CD14-positive monocyte (primary cell): ENCODE results near the gene ALDOC. TPM values are rescaled to one million over a fixed set of nuclear protein-coding genes. Genes with fewer than 3 reads are reported as not detected.
A peak's percentile ranks its signal among the peaks of the same experiment; 100 is the strongest.

Experiments used
- DNase-seq, 3 donors: peaks; one replicate each; pipeline ENCODE4 v3.0.0-alpha.2; 2011 to 2022
- H2AFZ ChIP-seq: 2 replicates; pipeline ENCODE4 v1.6.0; 2012; ENCODE audit warnings: mild to moderate bottlenecking, low read depth, low read length, inconsistent platforms; ENCODE audit not compliant: insufficient read depth, poor library complexity, severe bottlenecking
- H3K27ac ChIP-seq, 2 donors: 1 replicate in 1 of 2; 2 replicates in 1 of 2; pipeline ENCODE4 v1.5.1; 2012 to 2013; ENCODE audit warnings: low read length in 2 of 2, control low read depth in 1 of 2, inconsistent platforms in 1 of 2, low read depth in 1 of 2, mild to moderate bottlenecking in 1 of 2
- H3K27me3 ChIP-seq, 2 donors: one replicate each; pipeline versions ENCODE4 v1.6.0 to v1.6.1; 2011 to 2013; ENCODE audit warnings: low read length in 2 of 2; ENCODE audit not compliant: control insufficient read depth in 2 of 2, insufficient read depth in 2 of 2
- H3K36me3 ChIP-seq, 2 donors: replicated peaks in 1 of 2; 1 replicate in 1 of 2; 2 replicates in 1 of 2; pipeline versions ENCODE4 v1.5.1 to v1.6.1; 2012 to 2013; ENCODE audit warnings: low read length in 2 of 2, control low read depth in 1 of 2, inconsistent platforms in 1 of 2, mild to moderate bottlenecking in 1 of 2; ENCODE audit not compliant: insufficient read depth in 2 of 2, control insufficient read depth in 1 of 2
- H3K4me1 ChIP-seq, 2 donors: 1 replicate in 1 of 2; 2 replicates in 1 of 2; pipeline versions ENCODE4 v1.5.1 to v1.6.1; 2012 to 2013; ENCODE audit warnings: low read length in 2 of 2, control low read depth in 1 of 2, inconsistent platforms in 1 of 2, mild to moderate bottlenecking in 1 of 2, moderate library complexity in 1 of 2; ENCODE audit not compliant: insufficient read depth in 2 of 2, control insufficient read depth in 1 of 2
- H3K4me2 ChIP-seq: replicated peaks from 2 replicates; pipeline ENCODE3; 2012; ENCODE audit warnings: low read length, moderate library complexity, mild to moderate bottlenecking; ENCODE audit not compliant: poor library complexity, severe bottlenecking; ENCODE audit errors: extremely low read depth
- H3K4me3 ChIP-seq, 3 experiments: fragments of 200-600 bp in 1 of 3; sonication (generic) in 1 of 3; replicated peaks in 1 of 3; 1 replicate in 2 of 3; 2 replicates in 1 of 3; pipeline ENCODE4 v1.5.1; 2011 to 2013; ENCODE audit warnings: low read length in 3 of 3, mild to moderate bottlenecking in 3 of 3, control low read depth in 2 of 3, low read depth in 2 of 3, inconsistent platforms in 1 of 3, moderate library complexity in 1 of 3
- H3K79me2 ChIP-seq: 2 replicates; pipeline ENCODE4 v1.6.0; 2012; ENCODE audit warnings: mild to moderate bottlenecking, control low read depth, inconsistent platforms, low read length, moderate library complexity; ENCODE audit not compliant: insufficient read depth
- H3K9ac ChIP-seq: 2 replicates; pipeline ENCODE4 v1.6.0; 2017; ENCODE audit warnings: low read length, mild to moderate bottlenecking; ENCODE audit not compliant: insufficient read depth, poor library complexity, severe bottlenecking
- H3K9me3 ChIP-seq, 2 donors: replicated peaks in 1 of 2; 1 replicate in 1 of 2; 2 replicates in 1 of 2; pipeline versions ENCODE4 v1.5.1 to v1.6.1; 2012 to 2013; ENCODE audit warnings: low read length in 2 of 2, control low read depth in 1 of 2; ENCODE audit not compliant: control insufficient read depth in 1 of 2, insufficient read depth in 1 of 2
- H4K20me1 ChIP-seq: 2 replicates; pipeline ENCODE4 v1.6.0; 2012; ENCODE audit warnings: mild to moderate bottlenecking, low read length, control low read depth, moderate library complexity; ENCODE audit not compliant: insufficient read depth
- H3K27ac Mint-ChIP-seq, 7 donors: one replicate each; pipeline ENCODE4 v1.8.0; 2020; ENCODE audit warnings: mild to moderate bottlenecking in 7 of 7, mixed read lengths in 7 of 7, moderate library complexity in 6 of 7, inconsistent platforms in 2 of 7
- H3K27me3 Mint-ChIP-seq, 3 donors: one replicate each; pipeline ENCODE4 v1.8.0; 2021 to 2022; ENCODE audit warnings: low read depth in 3 of 3, mild to moderate bottlenecking in 3 of 3, mixed read lengths in 3 of 3, moderate library complexity in 3 of 3, inconsistent platforms in 1 of 3
- H3K36me3 Mint-ChIP-seq, 2 donors: one replicate each; pipeline ENCODE4 v1.8.0; 2020; ENCODE audit warnings: mixed read lengths in 2 of 2, inconsistent platforms in 1 of 2, mild to moderate bottlenecking in 1 of 2
- H3K4me1 Mint-ChIP-seq: one replicate; pipeline ENCODE4 v1.8.0; 2020; ENCODE audit warnings: mild to moderate bottlenecking, mixed read lengths
- H3K4me3 Mint-ChIP-seq, 2 donors: one replicate each; pipeline ENCODE4 v1.8.0; 2020; ENCODE audit warnings: mild to moderate bottlenecking in 2 of 2, mixed read lengths in 2 of 2, moderate library complexity in 1 of 2
- H3K9me3 Mint-ChIP-seq, 7 donors: one replicate each; pipeline ENCODE4 v1.8.0; 2020 to 2022; ENCODE audit warnings: mixed read lengths in 7 of 7, mild to moderate bottlenecking in 6 of 7, moderate library complexity in 6 of 7, inconsistent platforms in 2 of 7
- WGBS: methylation state at CpG from one replicate; pipeline ENCODE4 v1.1.5; 2013; ENCODE audit warnings: missing lambda C conversion rate; ENCODE audit not compliant: insufficient coverage; 5-methylcytosine and 5-hydroxymethylcytosine counted together
- intact Hi-C, 2 donors: fragments of 100-400 bp; cut with micrococcal nuclease; formaldehyde crosslinking; loops; one replicate each; pipeline versions ENCODE4 v1.15.0 to v1.15.1; 2023
- polyA plus RNA-seq, 3 donors: library from polyadenylated mRNA; depleted of rRNA in 1 of 3; unstranded in 2 of 3; stranded (reverse) in 1 of 3; fragments of 300-500 nt in 2 of 3; fragments of >200 nt in 1 of 3; fragmentation: Illumina TruSeq in 2 of 3; gene quantifications; 1 replicate in 2 of 3; 2 replicates in 1 of 3; pipeline ENCODE4 v1.2.3, GENCODE V29; 2012 to 2021
- TF ChIP-seq, protein P1 (sequence below): fragments of 200-600 bp; IDR thresholded peaks from one replicate; pipeline ENCODE4 v1.8.0; 2022; ENCODE audit warnings: antibody characterized with exemption, mild to moderate bottlenecking

Gene ALDOC
- polyA plus RNA-seq, 3 donors: 7.1 to 10.6 (median 9.8) TPM

DNA sequence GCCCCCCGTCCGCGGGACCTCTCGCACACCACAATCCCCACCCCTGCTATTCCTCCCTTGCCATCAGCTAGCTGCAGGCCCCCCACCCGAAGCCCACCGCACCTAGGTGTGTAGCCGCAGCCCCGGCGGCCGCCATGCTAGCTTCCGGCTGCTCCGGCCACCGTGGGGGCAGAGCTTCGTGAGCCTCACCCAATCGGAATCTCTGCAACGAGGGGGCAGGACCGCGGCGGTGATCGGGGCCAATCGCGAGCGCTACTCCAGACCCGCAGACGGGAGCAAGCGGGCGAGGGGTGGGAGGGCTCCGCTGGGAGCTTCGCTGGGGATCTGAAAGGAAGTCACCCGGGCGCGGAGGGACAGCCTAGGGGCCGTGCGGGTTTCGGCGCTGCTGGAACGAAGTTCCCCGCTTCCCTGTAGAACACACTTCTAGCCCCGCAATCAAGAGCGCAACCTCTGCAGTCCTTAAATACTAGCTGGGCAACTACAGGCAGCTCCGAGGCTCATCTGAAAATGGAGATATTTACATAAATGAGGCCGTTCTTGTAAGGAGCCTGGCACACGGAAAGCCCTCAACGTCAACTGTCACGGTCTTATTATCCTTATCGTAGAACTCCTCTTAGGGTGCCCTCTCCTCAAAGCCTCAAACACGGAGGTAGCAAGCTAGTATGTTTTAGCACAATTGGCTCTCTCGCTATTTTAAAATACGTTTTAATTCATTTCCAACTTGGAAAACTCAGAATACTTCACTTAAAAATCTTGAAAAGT lies 5.2 kb downstream of the ALDOC start, which contains the start of gene PIGS:
Gene PIGS (minus strand): TSS at position 164 of the 762 bp plus-strand sequence. CDS start 28 bp downstream, at position 136.
- intact Hi-C loops: loop anchor here in 1 of 2 donors (1.0 to 10.0 kb wide), 2 partner anchors 28 to 237 kb away; partner anchors contain the start of genes IFT20, SPAG5 and TNFAIP1
- TF ChIP-seq, protein P1, sequence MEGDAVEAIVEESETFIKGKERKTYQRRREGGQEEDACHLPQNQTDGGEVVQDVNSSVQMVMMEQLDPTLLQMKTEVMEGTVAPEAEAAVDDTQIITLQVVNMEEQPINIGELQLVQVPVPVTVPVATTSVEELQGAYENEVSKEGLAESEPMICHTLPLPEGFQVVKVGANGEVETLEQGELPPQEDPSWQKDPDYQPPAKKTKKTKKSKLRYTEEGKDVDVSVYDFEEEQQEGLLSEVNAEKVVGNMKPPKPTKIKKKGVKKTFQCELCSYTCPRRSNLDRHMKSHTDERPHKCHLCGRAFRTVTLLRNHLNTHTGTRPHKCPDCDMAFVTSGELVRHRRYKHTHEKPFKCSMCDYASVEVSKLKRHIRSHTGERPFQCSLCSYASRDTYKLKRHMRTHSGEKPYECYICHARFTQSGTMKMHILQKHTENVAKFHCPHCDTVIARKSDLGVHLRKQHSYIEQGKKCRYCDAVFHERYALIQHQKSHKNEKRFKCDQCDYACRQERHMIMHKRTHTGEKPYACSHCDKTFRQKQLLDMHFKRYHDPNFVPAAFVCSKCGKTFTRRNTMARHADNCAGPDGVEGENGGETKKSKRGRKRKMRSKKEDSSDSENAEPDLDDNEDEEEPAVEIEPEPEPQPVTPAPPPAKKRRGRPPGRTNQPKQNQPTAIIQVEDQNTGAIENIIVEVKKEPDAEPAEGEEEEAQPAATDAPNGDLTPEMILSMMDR: no peak
- peak; percentile 90 for DNase-seq
- peak within 1 kb of the TSS; percentile 82 to 91 (median 86) for H3K27ac Mint-ChIP-seq
- no peaks in the 10 kb centered on the region for H3K9me3 Mint-ChIP-seq
- Histone ChIP-seq H2AFZ (peak within 1 kb of the TSS; percentile 95), H4K20me1 (peaks cover 17% of the 10 kb centered on the region), H3K4me1 (peaks cover 34 to 49% of the 10 kb centered on the region in 2 donors), H3K27ac (peak within 1 kb of the TSS; percentile 35 to 71), H3K27me3 (no peaks in the 10 kb centered on the region), H3K9me3 (no peaks in the 10 kb centered on the region), H3K9ac (peak within 1 kb of the TSS; percentile 80), H3K79me2 (peaks cover 39% of the 10 kb centered on the region), H3K4me3 (peak within 1 kb of the TSS; percentile 69 to 92 (median 89)), H3K36me3 (no peaks in the 10 kb centered on the region), H3K4me2 (peak within 1 kb of the TSS; percentile 88)
- peak within 1 kb of the TSS; percentile 93 to 96 for H3K4me3 Mint-ChIP-seq
- peaks cover 50% of the 10 kb centered on the region for H3K4me1 Mint-ChIP-seq
- H3K27me3 Mint-ChIP-seq: peaks cover 2 to 4% (median 3%) of the 10 kb centered on the region in 3 donors
- 0% methylated on average over 42 of the region's 49 CpGs for WGBS
- H3K36me3 Mint-ChIP-seq: peaks cover 4 to 11% of the 10 kb centered on the region in 2 donors

DNA sequence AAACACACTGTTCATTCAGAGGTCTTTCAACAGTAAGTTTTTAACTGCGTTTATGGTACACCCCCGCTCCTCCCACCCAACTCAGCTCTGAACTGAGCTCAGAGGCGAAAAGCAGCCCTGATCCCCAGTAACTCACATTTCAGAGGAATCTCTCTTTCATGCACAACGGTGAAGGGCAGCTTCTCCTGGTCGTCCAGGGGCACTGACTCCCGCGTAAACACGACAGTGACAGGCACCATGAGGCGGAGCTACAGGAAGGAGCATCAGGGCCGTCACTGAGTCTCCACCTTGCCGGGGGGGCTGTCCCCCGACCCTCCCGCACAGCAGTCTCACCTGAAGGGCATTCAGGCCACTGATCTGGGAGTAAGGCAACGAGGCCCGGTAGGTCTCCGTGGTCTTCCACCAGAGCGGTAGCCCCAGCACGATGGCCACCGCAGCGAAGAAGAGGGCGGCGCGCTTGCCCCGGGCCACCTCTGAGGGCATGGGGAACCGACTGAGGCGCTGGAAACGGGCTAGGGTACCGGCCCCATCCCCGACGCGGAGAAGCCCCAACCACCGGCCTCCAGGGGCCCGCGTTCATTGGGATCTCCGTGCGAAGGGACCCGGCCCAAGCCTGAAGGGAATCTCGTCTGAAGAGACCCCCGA lies 5.9 kb downstream of the ALDOC start:
- Histone ChIP-seq H3K9ac (peak overlapping the region; percentile 80), H3K4me2 (peak overlapping the region; percentile 88), H3K27ac (peak overlapping the region; percentile 35 to 71), H4K20me1 (peaks cover 19% of the 10 kb centered on the region), H3K9me3 (no peaks in the 10 kb centered on the region), H3K27me3 (no peaks in the 10 kb centered on the region), H3K4me1 (peaks cover 34 to 49% of the 10 kb centered on the region in 2 donors), H3K4me3 (peak overlapping the region; percentile 69 to 92 (median 89)), H2AFZ (peak overlapping the region; percentile 95), H3K36me3 (no peaks in the 10 kb centered on the region), H3K79me2 (peaks cover 46% of the 10 kb centered on the region)
- no peak for DNase-seq
- under 1% methylated on average over 37 of the region's 39 CpGs for WGBS
- peak overlapping the region; percentile 93 to 96 for H3K4me3 Mint-ChIP-seq
- H3K4me1 Mint-ChIP-seq: peaks cover 45% of the 10 kb centered on the region
- H3K36me3 Mint-ChIP-seq: peaks cover 4 to 11% of the 10 kb centered on the region in 2 donors
- TF ChIP-seq, protein P1: no peak
- H3K27ac Mint-ChIP-seq: peak overlapping the region; percentile 73 to 91 (median 85)
- peaks cover 0 to 2% (median under 1%) of the 10 kb centered on the region in 3 donors for H3K27me3 Mint-ChIP-seq
- intact Hi-C loops: loop anchor here in 1 of 2 donors (1.0 to 10.0 kb wide), 2 partner anchors 28 to 236 kb away; partner anchors contain the start of genes IFT20, SPAG5 and TNFAIP1
- no peaks in the 10 kb centered on the region for H3K9me3 Mint-ChIP-seq
